K562 (cell line): ENCODE data around the gene LDB1. TPM values are rescaled to one million over a fixed set of nuclear protein-coding genes. Genes with fewer than 3 reads are reported as not detected.

Experiments used
- E2F5 ChIP-seq: sonication (generic); formaldehyde crosslinking; IDR thresholded peaks from 2 replicates; pipeline ENCODE4 v1.8.0; 2022; ENCODE audit warnings: mild to moderate bottlenecking, missing genetic modification reagents
- POLR3A ChIP-seq: IDR thresholded peaks from 2 replicates; pipeline ENCODE4 v1.6.1; 2011; ENCODE audit warnings: borderline replicate concordance, mild to moderate bottlenecking, moderate library complexity; ENCODE audit not compliant: insufficient read length, insufficient read depth; ENCODE audit errors: extremely low read depth
- ZBTB40 ChIP-seq, 2 experiments: fragments of 450-650 bp in 1 of 2; sonication (generic) in 1 of 2; formaldehyde crosslinking in 1 of 2; IDR thresholded peaks; 2 replicates each; pipeline versions ENCODE4 v1.7.1 to v1.9.0; 2016 to 2022; ENCODE audit warnings: inconsistent platforms in 1 of 2, mild to moderate bottlenecking in 1 of 2, missing genetic modification reagents in 1 of 2
- ZNF253 ChIP-seq: fragments of 250-450 bp; sonication (Bioruptor Pico); conservative IDR thresholded peaks from 2 replicates; pipeline ENCODE4 v1.6.1; 2021; ENCODE audit warnings: mild to moderate bottlenecking
- ZNF75A ChIP-seq: fragments of 450-650 bp; formaldehyde crosslinking; IDR thresholded peaks from 2 replicates; pipeline ENCODE4 v1.4.0; 2020; ENCODE audit warnings: mild to moderate bottlenecking
- polyA plus RNA-seq, 8 experiments: library from polyadenylated mRNA; depleted of rRNA in 4 of 8; stranded (reverse) in 5 of 8; unstranded in 3 of 8; fragments of >200 nt; fragmentation: Nextera tagmentation in 2 of 8; fragmentation: Illumina TruSeq in 1 of 8; extraction: Ambion mirVana in 2 of 8; extraction: Trizol in 1 of 8; gene quantifications; 2 replicates each; pipeline versions ENCODE4 v1.2.1 to v1.2.3, GENCODE V29; 2011 to 2014; ENCODE audit warnings: inconsistent platforms in 1 of 8, missing spikeins in 1 of 8
- total RNA-seq, 7 experiments: library from RNA; depleted of rRNA in 6 of 7; stranded (reverse); fragments of >200 nt in 6 of 7; fragmentation: Illumina TruSeq in 2 of 7; extraction: Trizol in 2 of 7; gene quantifications; 2 replicates each; pipeline versions ENCODE4 v1.2.1 to v1.2.3, GENCODE V29; 2011 to 2021; ENCODE audit warnings: low replicate concordance in 1 of 7

LDB1 gene
- total and polyA plus RNA-seq, 9 of the 15 experiments (the other 6 are each of a cell fraction or from before 2014, with no cell fraction given) = 1.9 to 137 (median 105) TPM

- no peak for TF ChIP-seq ZBTB40 (IDR thresholded peaks at IDR 0.05)
- no peak for TF ChIP-seq ZBTB40 (CRISPR knock-in tag; IDR thresholded peaks at IDR 0.05)
- TF ChIP-seq ZNF253 (CRISPR knock-in tag) = no peak
- no peak for TF ChIP-seq ZNF75A
- TF ChIP-seq POLR3A = no peak
- no peak for TF ChIP-seq E2F5 (CRISPR knock-in tag)
These were observed 10.7 kb downstream of the LDB1 start (continued) for GRCh38 chr10:102109166-102110116.
